ENCODE results near the gene CUTA.

DNA sequence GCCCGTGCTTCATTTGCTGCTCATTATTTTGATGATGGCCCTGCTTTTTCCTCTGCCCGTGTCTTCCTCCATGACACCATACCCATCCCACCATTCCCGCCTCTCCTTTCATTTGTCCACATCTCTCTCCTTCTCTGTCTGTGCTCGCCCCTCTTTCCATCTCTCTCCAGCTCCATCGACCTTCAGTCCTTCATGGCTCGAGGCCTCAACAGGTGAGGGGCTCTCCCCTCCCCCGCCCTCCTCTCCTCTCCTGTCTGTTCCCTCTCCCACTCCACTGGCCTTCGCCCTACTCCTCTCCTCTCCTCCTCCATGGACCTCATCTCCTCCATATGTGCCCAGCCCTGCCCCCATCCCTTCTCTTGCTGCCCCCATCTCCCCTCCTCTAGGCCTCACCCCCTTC, 24.4 kb upstream of the CUTA start:
- TF ChIP-seq, protein P1, sequence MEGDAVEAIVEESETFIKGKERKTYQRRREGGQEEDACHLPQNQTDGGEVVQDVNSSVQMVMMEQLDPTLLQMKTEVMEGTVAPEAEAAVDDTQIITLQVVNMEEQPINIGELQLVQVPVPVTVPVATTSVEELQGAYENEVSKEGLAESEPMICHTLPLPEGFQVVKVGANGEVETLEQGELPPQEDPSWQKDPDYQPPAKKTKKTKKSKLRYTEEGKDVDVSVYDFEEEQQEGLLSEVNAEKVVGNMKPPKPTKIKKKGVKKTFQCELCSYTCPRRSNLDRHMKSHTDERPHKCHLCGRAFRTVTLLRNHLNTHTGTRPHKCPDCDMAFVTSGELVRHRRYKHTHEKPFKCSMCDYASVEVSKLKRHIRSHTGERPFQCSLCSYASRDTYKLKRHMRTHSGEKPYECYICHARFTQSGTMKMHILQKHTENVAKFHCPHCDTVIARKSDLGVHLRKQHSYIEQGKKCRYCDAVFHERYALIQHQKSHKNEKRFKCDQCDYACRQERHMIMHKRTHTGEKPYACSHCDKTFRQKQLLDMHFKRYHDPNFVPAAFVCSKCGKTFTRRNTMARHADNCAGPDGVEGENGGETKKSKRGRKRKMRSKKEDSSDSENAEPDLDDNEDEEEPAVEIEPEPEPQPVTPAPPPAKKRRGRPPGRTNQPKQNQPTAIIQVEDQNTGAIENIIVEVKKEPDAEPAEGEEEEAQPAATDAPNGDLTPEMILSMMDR (IDR thresholded peaks at IDR 0.05), result no peak
- no peak for TF ChIP-seq POLR2A (IDR thresholded peaks at IDR 0.05)

Data from right lobe of liver (tissue), 4 donors.